Measurements from ENCODE around the gene RECQL5. TPM values are rescaled to one million over a fixed set of nuclear protein-coding genes. Genes with fewer than 3 reads are reported as not detected.

The RECQL5 gene
- total RNA-seq, 3 donors from 2014 or later (not counting 1 experiment from before 2014, with no cell fraction given): 33.4 to 39.1 (median 34.3) TPM

- H3K4me1 Mint-ChIP-seq: peaks cover 0 to 5% of the 10 kb centered on the region in 2 donors
- Histone ChIP-seq H3K4me3 (ENCODE audit: low read length) (no peak overlapping the region), H3K9me3 (ENCODE audit: control insufficient read depth, insufficient read depth, low read length) (no peaks in the 10 kb centered on the region), H3K4me1 (ENCODE audit: control insufficient read depth, insufficient read depth, low read length) (peaks cover 17% of the 10 kb centered on the region), H3K27me3 (ENCODE audit: control insufficient read depth, insufficient read depth, low read length) (no peaks in the 10 kb centered on the region), H3K36me3 (ENCODE audit: control insufficient read depth, insufficient read depth, low read length) (no peaks in the 10 kb centered on the region), H3K27ac (ENCODE audit: low read length) (no peak overlapping the region)
- WGBS (ENCODE audit: insufficient coverage): 86% methylated on average over 12 of the region's 12 CpGs
- TF ChIP-seq CTCF (IDR thresholded peaks at IDR 0.05): no peak
- no peaks in the 10 kb centered on the region for H3K27me3 Mint-ChIP-seq (ENCODE audit: low read depth in 2 of 2)
- H3K4me3 Mint-ChIP-seq: no peak overlapping the region
- H3K9me3 Mint-ChIP-seq: no peaks in the 10 kb centered on the region
- H3K36me3 Mint-ChIP-seq: no peaks in the 10 kb centered on the region
- no peak overlapping the region for H3K27ac Mint-ChIP-seq
- intact Hi-C loops (cut with micrococcal nuclease): no loop called here
- no peak for ATAC-seq
- DNase-seq: no peak
These were observed 34.5 kb downstream of the RECQL5 start for GRCh38 chr17:75632428-75632827.

- Histone ChIP-seq H3K27me3 (ENCODE audit: control insufficient read depth, insufficient read depth, low read length) (no peaks in the 10 kb centered on the region), H3K27ac (ENCODE audit: low read length) (no peak overlapping the region), H3K36me3 (ENCODE audit: control insufficient read depth, insufficient read depth, low read length) (peaks cover 8% of the 10 kb centered on the region), H3K4me1 (ENCODE audit: control insufficient read depth, insufficient read depth, low read length) (peaks cover 17% of the 10 kb centered on the region), H3K4me3 (ENCODE audit: low read length) (no peak overlapping the region), H3K9me3 (ENCODE audit: control insufficient read depth, insufficient read depth, low read length) (no peaks in the 10 kb centered on the region)
- no peak overlapping the region for H3K4me3 Mint-ChIP-seq
- H3K9me3 Mint-ChIP-seq: no peaks in the 10 kb centered on the region
- peaks cover 0 to 5% of the 10 kb centered on the region in 2 donors for H3K4me1 Mint-ChIP-seq
- no peaks in the 10 kb centered on the region for H3K27me3 Mint-ChIP-seq (ENCODE audit: low read depth in 2 of 2)
- no peak for TF ChIP-seq CTCF (IDR thresholded peaks at IDR 0.05)
- DNase-seq: no peak
- WGBS (ENCODE audit: insufficient coverage): 95% methylated on average over 27 of the region's 27 CpGs
- H3K27ac Mint-ChIP-seq: no peak overlapping the region
- intact Hi-C loops (cut with micrococcal nuclease): no loop called here
- no peak for ATAC-seq
- H3K36me3 Mint-ChIP-seq: no peaks in the 10 kb centered on the region
These were observed 35.6 kb downstream of the RECQL5 start for GRCh38 chr17:75631353-75631752.

- intact Hi-C loops (cut with micrococcal nuclease): no loop called here
- Mint-ChIP-seq H3K36me3 (no peaks in the 10 kb centered on the region), H3K27me3 (ENCODE audit: low read depth in 2 of 2) (no peaks in the 10 kb centered on the region), H3K9me3 (no peaks in the 10 kb centered on the region), H3K4me3 (no peak overlapping the region), H3K4me1 (peaks cover 0 to 5% of the 10 kb centered on the region in 2 donors), H3K27ac (no peak overlapping the region)
- TF ChIP-seq CTCF (IDR thresholded peaks at IDR 0.05): no peak
- no peak overlapping the region for H3K27ac ChIP-seq (ENCODE audit: low read length)
- no peaks in the 10 kb centered on the region for H3K9me3 ChIP-seq (ENCODE audit: control insufficient read depth, insufficient read depth, low read length)
- H3K4me1 ChIP-seq (ENCODE audit: control insufficient read depth, insufficient read depth, low read length): peaks cover 17% of the 10 kb centered on the region
- H3K36me3 ChIP-seq (ENCODE audit: control insufficient read depth, insufficient read depth, low read length): peaks cover 15% of the 10 kb centered on the region
- no peak for ATAC-seq
- DNase-seq: no peak
- WGBS (ENCODE audit: insufficient coverage): 92% methylated on average over 25 of the region's 26 CpGs
- no peaks in the 10 kb centered on the region for H3K27me3 ChIP-seq (ENCODE audit: control insufficient read depth, insufficient read depth, low read length)
- H3K4me3 ChIP-seq (ENCODE audit: low read length): no peak overlapping the region
These were observed 36.7 kb downstream of the RECQL5 start for GRCh38 chr17:75630071-75630917.
